Left lung (tissue), 10 donors: ENCODE measurements around the gene ICA1L. TPM values are rescaled to one million over a fixed set of nuclear protein-coding genes. Genes with fewer than 3 reads are reported as not detected.

Experiments used
- ATAC-seq: fragments of 200-7000 bp; cut with Tn5 transposase; one replicate; pipeline ENCODE4 v1.9.1; 2020; ENCODE audit warnings: moderate library complexity
- DNase-seq, 4 donors: peaks; one replicate each; pipeline ENCODE4 v3.0.0-alpha.2; 2013 to 2020
- H3K27ac ChIP-seq, 2 donors: fragments of 200-600 bp; sonication (generic) in 1 of 2; one replicate each; pipeline versions ENCODE4 v1.5.0 to v1.8.0; 2020 to 2021
- H3K27me3 ChIP-seq, 2 donors: fragments of 200-600 bp; sonication (generic) in 1 of 2; one replicate each; pipeline versions ENCODE4 v1.5.0 to v1.8.0; 2020 to 2021
- H3K36me3 ChIP-seq, 2 donors: fragments of 200-600 bp; sonication (generic) in 1 of 2; one replicate each; pipeline versions ENCODE4 v1.5.0 to v1.8.0; 2020 to 2021
- H3K4me1 ChIP-seq, 2 donors: fragments of 200-600 bp; one replicate each; pipeline ENCODE4 v1.8.0; 2021
- H3K4me3 ChIP-seq, 2 donors: fragments of 200-600 bp; sonication (generic) in 1 of 2; one replicate each; pipeline versions ENCODE4 v1.5.0 to v1.8.0; 2020 to 2021; ENCODE audit warnings: mild to moderate bottlenecking in 1 of 2
- H3K9me3 ChIP-seq, 2 donors: fragments of 200-600 bp; sonication (generic) in 1 of 2; one replicate each; pipeline versions ENCODE4 v1.5.0 to v1.8.0; 2020 to 2021
- intact Hi-C, 2 donors: fragments of 100-400 bp; cut with DNase I; formaldehyde crosslinking; loops; one replicate each; pipeline versions ENCODE4 v1.11.2 to v1.14.2; 2022
- polyA plus RNA-seq, 6 donors: library from polyadenylated mRNA; unstranded; fragments of 120-200 nt; gene quantifications; one replicate each; pipeline ENCODE4 v1.2.1, GENCODE V29; 2013; ENCODE audit not compliant: insufficient read length in 6 of 6
- total RNA-seq, 2 donors: library from RNA; stranded (reverse); fragmentation: NEBNext Ultra II Directional; extraction: Animal tissue kit (Norgen Biotek cat#: 25700); gene quantifications; one replicate each; pipeline ENCODE4 v1.2.1, GENCODE V29; 2021
- TF ChIP-seq, protein P1 (sequence below), 2 donors: fragments of 200-600 bp; sonication (generic) in 1 of 2; IDR thresholded peaks; one replicate each; pipeline versions ENCODE4 v1.5.0 to v1.8.0; 2021; ENCODE audit warnings: antibody characterized with exemption in 2 of 2
- donor health status: DM: no; HTN: yes; CAD: no.
- donor health status: DM: no; HTN: no; CAD: no.

ICA1L gene
- total and polyA plus RNA-seq, 8 donors = 2.6 to 22.8 (median 21.1) TPM

DNA sequence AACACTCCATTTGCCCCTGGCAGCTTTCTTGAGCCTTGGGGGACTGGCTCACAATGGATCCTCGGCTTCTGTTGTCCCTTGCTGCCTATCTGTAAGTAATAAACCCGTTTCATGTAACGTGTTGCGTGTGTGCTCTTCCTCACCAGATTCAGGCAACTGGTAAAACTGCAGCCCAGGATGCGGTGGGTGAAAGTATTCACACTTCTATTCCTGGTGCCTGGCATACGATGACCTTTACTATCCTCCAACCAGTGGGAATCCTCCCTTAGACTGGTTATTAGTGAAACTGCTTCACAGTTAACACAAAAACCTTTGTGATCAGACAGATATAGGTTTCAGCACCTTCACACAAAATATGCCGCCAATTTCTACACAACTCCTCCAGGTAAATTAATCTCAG, 13.6 kb upstream of the ICA1L start:
- Histone ChIP-seq H3K27ac (no peak overlapping the region), H3K36me3 (peaks cover 0 to 72% of the 10 kb centered on the region in 2 donors), H3K27me3 (no peaks in the 10 kb centered on the region), H3K4me1 (no peaks in the 10 kb centered on the region), H3K9me3 (no peaks in the 10 kb centered on the region), H3K4me3 (no peak overlapping the region)
- TF ChIP-seq, protein P1, sequence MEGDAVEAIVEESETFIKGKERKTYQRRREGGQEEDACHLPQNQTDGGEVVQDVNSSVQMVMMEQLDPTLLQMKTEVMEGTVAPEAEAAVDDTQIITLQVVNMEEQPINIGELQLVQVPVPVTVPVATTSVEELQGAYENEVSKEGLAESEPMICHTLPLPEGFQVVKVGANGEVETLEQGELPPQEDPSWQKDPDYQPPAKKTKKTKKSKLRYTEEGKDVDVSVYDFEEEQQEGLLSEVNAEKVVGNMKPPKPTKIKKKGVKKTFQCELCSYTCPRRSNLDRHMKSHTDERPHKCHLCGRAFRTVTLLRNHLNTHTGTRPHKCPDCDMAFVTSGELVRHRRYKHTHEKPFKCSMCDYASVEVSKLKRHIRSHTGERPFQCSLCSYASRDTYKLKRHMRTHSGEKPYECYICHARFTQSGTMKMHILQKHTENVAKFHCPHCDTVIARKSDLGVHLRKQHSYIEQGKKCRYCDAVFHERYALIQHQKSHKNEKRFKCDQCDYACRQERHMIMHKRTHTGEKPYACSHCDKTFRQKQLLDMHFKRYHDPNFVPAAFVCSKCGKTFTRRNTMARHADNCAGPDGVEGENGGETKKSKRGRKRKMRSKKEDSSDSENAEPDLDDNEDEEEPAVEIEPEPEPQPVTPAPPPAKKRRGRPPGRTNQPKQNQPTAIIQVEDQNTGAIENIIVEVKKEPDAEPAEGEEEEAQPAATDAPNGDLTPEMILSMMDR (IDR thresholded peaks at IDR 0.05) = no peak
- no peak for DNase-seq
- intact Hi-C loops = no loop called here
- ATAC-seq = no peak

GRCh38 chr2:202883987-202884675, 12.6 kb upstream of the ICA1L start:
- ATAC-seq (no peak), DNase-seq (no peak)
- TF ChIP-seq, protein P1 (IDR thresholded peaks at IDR 0.05) = no peak
- no peak overlapping the region for H3K4me3 ChIP-seq
- H3K27ac ChIP-seq = no peak overlapping the region
- no peaks in the 10 kb centered on the region for H3K4me1 ChIP-seq
- no peaks in the 10 kb centered on the region for H3K27me3 ChIP-seq
- H3K9me3 ChIP-seq = no peaks in the 10 kb centered on the region
- intact Hi-C loops = no loop called here
- peaks cover 0 to 72% of the 10 kb centered on the region in 2 donors for H3K36me3 ChIP-seq

DNA sequence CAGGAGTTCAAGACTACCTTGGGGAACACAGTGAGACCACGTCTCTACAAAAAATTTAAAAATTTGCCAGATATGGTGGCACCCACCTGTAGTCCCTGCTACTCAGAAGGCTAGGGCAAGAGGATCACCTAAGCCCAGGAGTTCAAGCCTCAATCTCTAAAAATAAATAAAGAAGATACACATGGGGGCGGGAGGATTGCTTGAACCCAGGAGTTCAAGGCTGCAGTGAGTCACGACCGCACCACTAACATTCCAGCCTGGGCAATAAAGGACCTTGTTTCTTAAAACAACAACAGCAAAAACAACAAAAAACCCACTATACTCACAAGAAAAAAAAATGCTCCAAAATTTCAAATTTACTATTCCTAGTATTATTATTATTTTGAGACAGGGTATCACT, 10.0 kb upstream of the ICA1L start:
- H3K4me1 ChIP-seq = no peaks in the 10 kb centered on the region
- TF ChIP-seq, protein P1 (IDR thresholded peaks at IDR 0.05) = no peak
- H3K27me3 ChIP-seq = no peaks in the 10 kb centered on the region
- no peaks in the 10 kb centered on the region for H3K9me3 ChIP-seq
- intact Hi-C loops = no loop called here
- ATAC-seq (no peak), DNase-seq (no peak)
- no peak overlapping the region for H3K4me3 ChIP-seq
- H3K36me3 ChIP-seq = peaks cover 0 to 61% of the 10 kb centered on the region in 2 donors
- H3K27ac ChIP-seq = no peak overlapping the region

DNA sequence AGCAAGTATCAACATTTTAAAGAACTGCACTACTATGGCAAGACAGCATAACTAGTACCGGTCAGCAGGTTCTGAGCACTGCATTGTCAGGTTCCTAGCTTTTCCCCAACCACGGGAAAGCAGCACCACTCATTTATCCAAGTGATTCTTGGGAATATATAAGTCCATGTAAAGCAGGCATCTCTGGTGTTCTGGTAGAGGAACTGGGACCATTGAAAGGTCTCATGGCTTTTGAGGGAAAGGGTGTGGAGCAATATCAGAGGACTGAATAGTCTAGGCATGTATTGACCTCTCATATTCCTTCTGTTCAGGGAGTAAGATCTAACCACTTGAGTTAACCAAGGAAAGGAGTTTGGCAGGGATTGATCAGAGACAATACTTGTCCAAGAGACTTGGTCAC, 6.1 kb upstream of the ICA1L start:
- DNase-seq = no peak
- no peak for ATAC-seq
- no peaks in the 10 kb centered on the region for H3K9me3 ChIP-seq
- intact Hi-C loops = no loop called here
- TF ChIP-seq, protein P1 (IDR thresholded peaks at IDR 0.05) = no peak
- H3K27me3 ChIP-seq = no peaks in the 10 kb centered on the region
- no peak overlapping the region for H3K27ac ChIP-seq
- H3K4me3 ChIP-seq = no peak overlapping the region
- peaks cover 0 to 34% of the 10 kb centered on the region in 2 donors for H3K36me3 ChIP-seq
- no peaks in the 10 kb centered on the region for H3K4me1 ChIP-seq

DNA sequence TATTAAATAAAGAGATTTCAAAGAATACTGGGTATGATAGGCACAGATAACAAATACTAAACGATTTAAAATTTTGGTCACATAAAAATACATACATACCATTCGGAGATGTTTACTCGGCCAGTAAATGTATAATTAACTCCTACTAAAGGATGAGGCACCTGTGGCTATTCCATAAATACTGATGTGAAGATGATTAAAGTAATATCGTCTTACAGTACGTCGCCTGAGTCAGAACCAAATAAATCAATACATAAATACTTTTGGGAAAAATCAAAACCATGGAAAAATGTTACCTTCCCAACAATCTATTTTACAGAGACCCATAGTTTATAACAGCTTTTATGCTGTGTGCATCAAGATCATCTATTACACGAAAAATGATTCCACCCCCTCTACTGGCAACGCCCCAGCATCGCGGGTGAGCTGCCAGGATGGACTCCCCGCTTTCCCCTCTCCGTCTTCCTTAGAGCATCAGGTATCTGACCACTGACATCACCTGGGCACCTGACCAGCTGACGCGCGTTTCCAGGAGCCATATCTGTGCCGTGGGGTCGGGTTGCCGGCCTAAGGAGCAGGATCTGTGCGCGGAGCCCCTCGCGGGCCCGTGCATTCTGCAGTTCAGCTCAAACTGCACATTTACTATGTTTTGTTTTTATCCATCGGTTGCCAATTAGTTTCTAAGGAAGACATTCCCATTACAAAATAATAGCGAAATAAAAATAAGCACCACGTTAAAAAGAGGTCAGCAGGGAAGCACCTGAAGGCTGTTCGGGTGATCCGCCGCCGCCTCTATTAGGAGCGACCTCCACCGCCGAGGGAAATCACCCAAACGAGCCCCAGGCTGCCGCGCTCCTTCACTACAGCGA, 901 bp downstream of the ICA1L start:
- no peaks in the 10 kb centered on the region for H3K36me3 ChIP-seq
- DNase-seq = peak; percentile 55 to 78 (median 74)
- H3K4me1 ChIP-seq = peaks cover 0 to 12% of the 10 kb centered on the region in 2 donors
- no peaks in the 10 kb centered on the region for H3K9me3 ChIP-seq
- H3K27me3 ChIP-seq = peaks cover 0 to 16% of the 10 kb centered on the region in 2 donors
- intact Hi-C loops = no loop called here
- peak overlapping the region; percentile 49 to 56 for H3K27ac ChIP-seq
- peak overlapping the region; percentile 76 to 87 for H3K4me3 ChIP-seq
- TF ChIP-seq, protein P1 (IDR thresholded peaks at IDR 0.05) = peak in 1 of 2 donors; percentile 26
- peak; percentile 87 for ATAC-seq
